ENCODE measurements around the gene DLST.

DNA sequence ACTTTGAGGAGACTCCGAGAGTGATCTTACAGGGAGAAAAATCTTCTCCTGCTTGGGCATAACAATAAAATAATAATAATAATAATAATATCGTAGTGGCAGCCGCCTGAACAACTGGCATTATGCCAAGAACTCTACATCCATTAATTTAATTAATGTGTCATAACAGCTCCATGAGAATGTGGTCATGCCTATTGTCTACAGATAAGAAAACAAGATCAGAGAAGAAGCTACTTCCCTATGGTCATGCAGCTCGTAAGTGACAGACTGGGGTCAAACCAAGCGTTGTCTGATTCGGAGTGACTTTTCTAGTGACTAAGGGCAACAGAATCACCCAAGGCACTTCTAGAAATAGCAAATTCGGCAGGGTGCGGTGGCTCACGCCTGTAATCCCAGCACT is 17.5 kb upstream of the DLST start:
- TF ChIP-seq, protein P1, sequence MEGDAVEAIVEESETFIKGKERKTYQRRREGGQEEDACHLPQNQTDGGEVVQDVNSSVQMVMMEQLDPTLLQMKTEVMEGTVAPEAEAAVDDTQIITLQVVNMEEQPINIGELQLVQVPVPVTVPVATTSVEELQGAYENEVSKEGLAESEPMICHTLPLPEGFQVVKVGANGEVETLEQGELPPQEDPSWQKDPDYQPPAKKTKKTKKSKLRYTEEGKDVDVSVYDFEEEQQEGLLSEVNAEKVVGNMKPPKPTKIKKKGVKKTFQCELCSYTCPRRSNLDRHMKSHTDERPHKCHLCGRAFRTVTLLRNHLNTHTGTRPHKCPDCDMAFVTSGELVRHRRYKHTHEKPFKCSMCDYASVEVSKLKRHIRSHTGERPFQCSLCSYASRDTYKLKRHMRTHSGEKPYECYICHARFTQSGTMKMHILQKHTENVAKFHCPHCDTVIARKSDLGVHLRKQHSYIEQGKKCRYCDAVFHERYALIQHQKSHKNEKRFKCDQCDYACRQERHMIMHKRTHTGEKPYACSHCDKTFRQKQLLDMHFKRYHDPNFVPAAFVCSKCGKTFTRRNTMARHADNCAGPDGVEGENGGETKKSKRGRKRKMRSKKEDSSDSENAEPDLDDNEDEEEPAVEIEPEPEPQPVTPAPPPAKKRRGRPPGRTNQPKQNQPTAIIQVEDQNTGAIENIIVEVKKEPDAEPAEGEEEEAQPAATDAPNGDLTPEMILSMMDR (conservative IDR thresholded peaks at IDR 0.05 in 1 of 2, IDR thresholded peaks at IDR 0.05 in 1 of 2; ENCODE audit: extremely low read depth in 1 of 2, insufficient read depth in 1 of 2, low read depth in 1 of 2, low read length in 2 of 2): no peak
- TF ChIP-seq EZH2 (IDR thresholded peaks at IDR 0.05; ENCODE audit: borderline replicate concordance, low read length): no peak
